Gastroesophageal sphincter (tissue), 4 donors: Measurements from ENCODE around the gene AUTS2. TPM values are rescaled to one million over a fixed set of nuclear protein-coding genes. Genes with fewer than 3 reads are reported as not detected.

Experiments
- ATAC-seq: fragments of 150-250 bp; one replicate; pipeline ENCODE4 v1.9.1; 2016; ENCODE audit warnings: mild to moderate bottlenecking, moderate library complexity
- H3K27ac ChIP-seq, 4 donors: fragments of 200-600 bp; sonication (generic) in 3 of 4; 1 replicate in 3 of 4; 2 replicates in 1 of 4; pipeline ENCODE4 v1.5.1; 2016 to 2019
- H3K27me3 ChIP-seq: fragments of 200-600 bp; sonication (generic); one replicate; pipeline ENCODE4 v1.5.1; 2019
- H3K36me3 ChIP-seq, 2 donors: fragments of 200-600 bp; sonication (generic); one replicate each; pipeline ENCODE4 v1.5.1; 2019; ENCODE audit warnings: control low read depth in 1 of 2
- H3K4me1 ChIP-seq, 3 donors: fragments of 200-600 bp; sonication (generic); 1 replicate in 2 of 3; 2 replicates in 1 of 3; pipeline ENCODE4 v1.5.1; 2016 to 2019; ENCODE audit warnings: control low read depth in 2 of 3
- H3K4me3 ChIP-seq, 2 donors: fragments of 200-600 bp; sonication (generic); one replicate each; pipeline ENCODE4 v1.5.1; 2019; ENCODE audit warnings: mild to moderate bottlenecking in 1 of 2, moderate library complexity in 1 of 2
- H3K9me3 ChIP-seq, 3 donors: fragments of 200-600 bp; sonication (generic); one replicate each; pipeline ENCODE4 v1.5.1; 2017 to 2019; ENCODE audit warnings: control low read depth in 2 of 3
- CTCF ChIP-seq, 4 experiments: fragments of 200-600 bp in 2 of 4; fragments of 450-650 bp in 2 of 4; sonication (generic) in 1 of 4; IDR thresholded peaks; one replicate each; pipeline ENCODE4 v1.5.1; 2017 to 2019; ENCODE audit warnings: antibody characterized with exemption in 4 of 4, mild to moderate bottlenecking in 2 of 4, moderate library complexity in 2 of 4
- EP300 ChIP-seq: sonication (generic); formaldehyde crosslinking; IDR thresholded peaks from one replicate; pipeline ENCODE4 v1.6.1; 2017; ENCODE audit warnings: antibody characterized with exemption, mild to moderate bottlenecking
- POLR2A ChIP-seq, 2 donors: fragments of 450-650 bp; IDR thresholded peaks; one replicate each; pipeline ENCODE4 v1.6.1; 2017; ENCODE audit warnings: antibody characterized with exemption in 2 of 2, mild to moderate bottlenecking in 2 of 2, moderate library complexity in 1 of 2
- POLR2AphosphoS5 ChIP-seq: sonication (generic); formaldehyde crosslinking; IDR thresholded peaks from one replicate; pipeline ENCODE4 v1.6.1; 2017; ENCODE audit warnings: antibody characterized with exemption
- WGBS, 2 donors: methylation state at CpG; one replicate each; pipeline ENCODE4 v1.1.5; 2018; ENCODE audit warnings: low coverage in 1 of 2; 5-methylcytosine and 5-hydroxymethylcytosine counted together
- total RNA-seq, 4 donors: library from RNA; depleted of rRNA; stranded (reverse); fragments of >200 nt; gene quantifications; one replicate each; pipeline ENCODE4 v1.1.0, GENCODE V29; 2016

The AUTS2 gene
- total RNA-seq, 4 donors from 2014 or later: 12.2 to 48.7 (median 44.1) TPM

- Histone ChIP-seq H3K36me3 (no peaks in the 10 kb centered on the region), H3K27me3 (no peaks in the 10 kb centered on the region), H3K4me1 (no peaks in the 10 kb centered on the region), H3K4me3 (no peak overlapping the region), H3K27ac (no peak overlapping the region), H3K9me3 (peaks cover 0 to 23% (median 0%) of the 10 kb centered on the region in 3 donors)
- TF ChIP-seq POLR2A (IDR thresholded peaks at IDR 0.05) (no peak), CTCF (IDR thresholded peaks at IDR 0.05) (no peak), POLR2AphosphoS5 (no peak), EP300 (no peak)
- no peak for ATAC-seq
These were observed 631.0 kb downstream of the AUTS2 start for GRCh38 chr7:70229242-70229641.

- H3K27ac ChIP-seq: no peak overlapping the region
- WGBS, 2 donors: 83 to 97% methylated on average over 2 to 3 of the region's 3 CpGs
- no peaks in the 10 kb centered on the region for H3K27me3 ChIP-seq
- no peaks in the 10 kb centered on the region for H3K4me1 ChIP-seq
- H3K9me3 ChIP-seq: peaks cover 0 to 23% (median 0%) of the 10 kb centered on the region in 3 donors
- TF ChIP-seq POLR2AphosphoS5 (no peak), CTCF (IDR thresholded peaks at IDR 0.05) (no peak), EP300 (no peak), POLR2A (IDR thresholded peaks at IDR 0.05) (no peak)
- H3K36me3 ChIP-seq: no peaks in the 10 kb centered on the region
- no peak for ATAC-seq
- no peak overlapping the region for H3K4me3 ChIP-seq
These were observed 632.5 kb downstream of the AUTS2 start for GRCh38 chr7:70230761-70231160.

GRCh38 chr7:70233776-70234175 is 635.5 kb downstream of the AUTS2 start:
- Histone ChIP-seq H3K4me3 (no peak overlapping the region), H3K27ac (no peak overlapping the region), H3K27me3 (no peaks in the 10 kb centered on the region), H3K4me1 (no peaks in the 10 kb centered on the region), H3K9me3 (peaks cover 0 to 19% (median 0%) of the 10 kb centered on the region in 3 donors), H3K36me3 (no peaks in the 10 kb centered on the region)
- TF ChIP-seq CTCF (IDR thresholded peaks at IDR 0.05) (no peak), POLR2AphosphoS5 (no peak), POLR2A (IDR thresholded peaks at IDR 0.05) (no peak), EP300 (no peak)
- 88 to 100% methylated on average over 2 to 5 of the region's 5 CpGs for WGBS, 2 donors
- no peak for ATAC-seq

GRCh38 chr7:70237256-70237655 is 639.0 kb downstream of the AUTS2 start:
- no peaks in the 10 kb centered on the region for H3K27me3 ChIP-seq
- no peak for TF ChIP-seq CTCF (IDR thresholded peaks at IDR 0.05)
- TF ChIP-seq POLR2A (IDR thresholded peaks at IDR 0.05): no peak
- H3K27ac ChIP-seq: no peak overlapping the region
- no peaks in the 10 kb centered on the region for H3K4me1 ChIP-seq
- WGBS, 2 donors: 80 to 100% methylated on average over 1 of the region's 1 CpG
- H3K4me3 ChIP-seq: no peak overlapping the region
- H3K9me3 ChIP-seq: no peaks in the 10 kb centered on the region
- ATAC-seq: no peak
- H3K36me3 ChIP-seq: no peaks in the 10 kb centered on the region

- H3K27ac ChIP-seq: no peak overlapping the region
- no peak for TF ChIP-seq CTCF (IDR thresholded peaks at IDR 0.05)
- no peak for TF ChIP-seq POLR2AphosphoS5
- TF ChIP-seq EP300: no peak
- no peak for TF ChIP-seq POLR2A (IDR thresholded peaks at IDR 0.05)
- H3K9me3 ChIP-seq: no peaks in the 10 kb centered on the region
- H3K27me3 ChIP-seq: no peaks in the 10 kb centered on the region
- no peaks in the 10 kb centered on the region for H3K36me3 ChIP-seq
- H3K4me3 ChIP-seq: no peak overlapping the region
- H3K4me1 ChIP-seq: no peaks in the 10 kb centered on the region
- no peak for ATAC-seq
- WGBS, 2 donors: 57% methylated on average over 9 of the region's 9 CpGs
These were observed 639.7 kb downstream of the AUTS2 start for GRCh38 chr7:70237831-70238575.
